Activated CD8-positive, alpha-beta T cell treated with anti-CD3 and anti-CD28 coated beads for 36 hours (primary cell): ENCODE measurements around the gene NDUFV1. TPM values are rescaled to one million over a fixed set of nuclear protein-coding genes. Genes with fewer than 3 reads are reported as not detected.
A peak's percentile ranks its signal among the peaks of the same experiment; 100 is the strongest.

Experiments used
- ATAC-seq: fragments of 200-7000 bp; cut with Tn5 transposase; one replicate; pipeline ENCODE4 v1.10.0; 2021; ENCODE audit warnings: mild to moderate bottlenecking, moderate library complexity
- CTCF ChIA-PET: fragments of 350-600 bp; sonication (Branson Sonifier 250); formaldehyde crosslinking; loops from one replicate; lab custom pipeline; 2021; ENCODE audit warnings: antibody characterized with exemption; lab: Charles Lee
- POLR2A ChIA-PET: fragments of 350-600 bp; sonication (Branson Sonifier 250); formaldehyde crosslinking; loops from one replicate; lab custom pipeline; 2021; ENCODE audit warnings: antibody characterized with exemption; lab: Charles Lee
- DNase-seq: peaks from one replicate; pipeline ENCODE4 v3.0.0-alpha.2; 2020
- H3K27ac Mint-ChIP-seq: one replicate; pipeline ENCODE4 v1.8.0; 2021; ENCODE audit warnings: mild to moderate bottlenecking, mixed read lengths
- H3K27me3 Mint-ChIP-seq: one replicate; pipeline ENCODE4 v1.8.0; 2021; ENCODE audit warnings: mixed read lengths
- H3K36me3 Mint-ChIP-seq: one replicate; pipeline ENCODE4 v1.8.0; 2021; ENCODE audit warnings: low read depth, mixed read lengths
- H3K4me1 Mint-ChIP-seq: one replicate; pipeline ENCODE4 v1.8.0; 2021; ENCODE audit warnings: low read depth, mixed read lengths
- H3K4me3 Mint-ChIP-seq: one replicate; pipeline ENCODE4 v1.8.0; 2021; ENCODE audit warnings: mild to moderate bottlenecking, moderate library complexity, mixed read lengths
- H3K9me3 Mint-ChIP-seq: one replicate; pipeline ENCODE4 v1.8.0; 2021; ENCODE audit warnings: mixed read lengths
- CTCF ChIP-seq: fragments of 200-600 bp; IDR thresholded peaks from one replicate; pipeline ENCODE4 v1.8.0; 2022; ENCODE audit warnings: antibody characterized with exemption, mild to moderate bottlenecking
- intact Hi-C: fragments of 100-400 bp; cut with micrococcal nuclease; formaldehyde crosslinking; loops from one replicate; pipeline ENCODE4 v1.10.0; 2022
- total RNA-seq, 2 experiments: library from RNA; stranded (reverse); gene quantifications; one replicate each; pipeline ENCODE4 v1.2.3, GENCODE V29; 2021

NDUFV1 gene
- total RNA-seq, 2 experiments from 2014 or later: 315 to 317 TPM

GRCh38 chr11:67564230-67564629 is 42.5 kb upstream of the NDUFV1 start:
- Mint-ChIP-seq H3K4me1 (peaks cover 8% of the 10 kb centered on the region), H3K36me3 (no peaks in the 10 kb centered on the region), H3K27ac (no peak overlapping the region), H3K9me3 (no peaks in the 10 kb centered on the region), H3K27me3 (peaks cover under 1% of the 10 kb centered on the region), H3K4me3 (no peak overlapping the region)
- no peak for TF ChIP-seq CTCF
- ATAC-seq: no peak
- ChIA-PET CTCF (interaction anchor here (1.7 kb wide), 1 partner anchor 19 kb away, joined by 4 read pairs; the partner anchor contains the start of gene GSTP1), POLR2A (no interaction called here)
- intact Hi-C loops: no loop called here
- no peak for DNase-seq

DNA sequence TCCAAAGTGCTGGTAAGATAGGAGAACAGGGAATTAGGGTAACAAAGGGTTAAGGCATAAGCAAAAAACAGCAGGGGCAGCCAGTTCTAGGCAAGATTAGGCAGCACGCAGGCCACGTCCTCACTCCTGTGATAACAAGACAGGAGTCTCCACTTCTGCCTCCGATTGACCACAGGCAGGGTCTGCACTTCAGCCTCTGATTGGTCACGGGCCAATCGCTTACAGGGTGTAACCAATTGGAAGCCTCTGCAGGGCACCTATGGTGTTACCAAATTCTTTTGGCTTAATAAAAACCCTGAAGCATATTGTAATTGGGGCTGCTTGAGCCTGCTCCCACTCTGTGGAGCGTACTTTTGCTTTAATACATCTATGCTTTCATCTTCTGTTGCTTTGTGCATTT is 35.3 kb upstream of the NDUFV1 start:
- intact Hi-C loops: no loop called here
- Mint-ChIP-seq H3K27ac (no peak overlapping the region), H3K9me3 (no peaks in the 10 kb centered on the region), H3K36me3 (no peaks in the 10 kb centered on the region), H3K4me3 (no peak overlapping the region), H3K4me1 (no peaks in the 10 kb centered on the region), H3K27me3 (peaks cover 8% of the 10 kb centered on the region)
- no peak for DNase-seq
- no peak for TF ChIP-seq CTCF
- no peak for ATAC-seq
- ChIA-PET CTCF (interaction anchor here (0.9 to 3.0 kb wide), 11 partner anchors 12 to 220 kb away, joined by 3 to 18 read pairs (median 4); partner anchors contain the start of gene GSTP1), POLR2A (no interaction called here)

- TF ChIP-seq CTCF: no peak
- ChIA-PET POLR2A (no interaction called here), CTCF (interaction anchor here (0.8 to 3.0 kb wide), 15 partner anchors 11 to 221 kb away, joined by 3 to 18 read pairs (median 4); partner anchors contain the start of gene GSTP1)
- H3K4me1 Mint-ChIP-seq: no peaks in the 10 kb centered on the region
- no peaks in the 10 kb centered on the region for H3K36me3 Mint-ChIP-seq
- no peaks in the 10 kb centered on the region for H3K9me3 Mint-ChIP-seq
- peaks cover 8% of the 10 kb centered on the region for H3K27me3 Mint-ChIP-seq
- ATAC-seq (no peak), DNase-seq (no peak)
- no peak overlapping the region for H3K27ac Mint-ChIP-seq
- intact Hi-C loops: no loop called here
- no peak overlapping the region for H3K4me3 Mint-ChIP-seq
Observed at GRCh38 chr11:67572305-67572704, 34.4 kb upstream of the NDUFV1 start.

DNA sequence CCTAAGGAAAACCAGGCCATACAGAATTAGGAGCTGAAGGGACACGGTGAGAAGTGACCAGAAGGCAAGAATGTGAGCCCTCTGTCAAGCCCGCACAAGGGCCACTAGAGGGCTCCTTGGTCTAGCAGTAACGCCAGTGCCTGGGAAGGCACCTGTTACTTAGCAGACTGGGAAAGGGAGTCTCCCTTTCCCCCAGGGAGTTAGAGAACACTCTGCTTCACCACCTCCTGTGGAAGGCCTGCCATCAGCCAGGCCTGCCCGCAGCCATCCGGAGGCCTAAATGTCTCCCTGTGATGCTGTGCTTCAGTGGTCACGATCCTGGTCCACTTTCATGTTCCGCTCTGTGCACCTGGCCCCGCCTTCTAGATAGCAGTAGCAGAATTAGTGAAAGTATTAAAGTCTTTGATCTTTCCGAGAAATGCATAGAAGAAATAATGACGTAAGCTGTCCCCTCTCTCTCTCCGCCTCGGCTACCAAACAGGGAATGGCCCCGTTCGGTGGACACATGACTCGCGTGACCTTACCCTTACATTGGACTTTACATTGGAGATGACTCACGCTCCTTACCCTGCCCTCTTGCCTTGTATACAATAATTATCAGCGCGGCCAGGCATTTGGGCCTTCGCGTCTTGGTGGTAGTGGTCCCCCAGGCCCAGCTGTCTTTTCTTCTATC is 33.9 kb upstream of the NDUFV1 start:
- ATAC-seq: no peak

More for the DNA sequence above, 33.9 kb upstream of the NDUFV1 start:
- Mint-ChIP-seq H3K9me3 (no peaks in the 10 kb centered on the region), H3K27ac (no peak overlapping the region), H3K4me3 (no peak overlapping the region), H3K36me3 (no peaks in the 10 kb centered on the region), H3K4me1 (no peaks in the 10 kb centered on the region), H3K27me3 (peaks cover 8% of the 10 kb centered on the region)
- ChIA-PET POLR2A (no interaction called here), CTCF (interaction anchor here (0.8 to 3.0 kb wide), 12 partner anchors 11 to 119 kb away, joined by 3 to 18 read pairs (median 4); partner anchors contain the start of gene GSTP1)
- intact Hi-C loops: no loop called here
- peak; percentile 51 for DNase-seq
- peak; percentile 73 for TF ChIP-seq CTCF
